SIG-M5 treated with dmso at 0.1 percent for 504 hours (cell line): ENCODE data around the gene SPEN.
"Not testable (repeated sequence)": the region's sequence is repeated elsewhere in the genome, so short reads cannot be mapped to it uniquely, and the experiment has no call there.

Experiments
- DNase-seq: peaks from one replicate; lab custom pipeline; 2025; ENCODE audit not compliant: unreplicated experiment; lab: John Stamatoyannopoulos, UW

Gene SPEN

DNA sequence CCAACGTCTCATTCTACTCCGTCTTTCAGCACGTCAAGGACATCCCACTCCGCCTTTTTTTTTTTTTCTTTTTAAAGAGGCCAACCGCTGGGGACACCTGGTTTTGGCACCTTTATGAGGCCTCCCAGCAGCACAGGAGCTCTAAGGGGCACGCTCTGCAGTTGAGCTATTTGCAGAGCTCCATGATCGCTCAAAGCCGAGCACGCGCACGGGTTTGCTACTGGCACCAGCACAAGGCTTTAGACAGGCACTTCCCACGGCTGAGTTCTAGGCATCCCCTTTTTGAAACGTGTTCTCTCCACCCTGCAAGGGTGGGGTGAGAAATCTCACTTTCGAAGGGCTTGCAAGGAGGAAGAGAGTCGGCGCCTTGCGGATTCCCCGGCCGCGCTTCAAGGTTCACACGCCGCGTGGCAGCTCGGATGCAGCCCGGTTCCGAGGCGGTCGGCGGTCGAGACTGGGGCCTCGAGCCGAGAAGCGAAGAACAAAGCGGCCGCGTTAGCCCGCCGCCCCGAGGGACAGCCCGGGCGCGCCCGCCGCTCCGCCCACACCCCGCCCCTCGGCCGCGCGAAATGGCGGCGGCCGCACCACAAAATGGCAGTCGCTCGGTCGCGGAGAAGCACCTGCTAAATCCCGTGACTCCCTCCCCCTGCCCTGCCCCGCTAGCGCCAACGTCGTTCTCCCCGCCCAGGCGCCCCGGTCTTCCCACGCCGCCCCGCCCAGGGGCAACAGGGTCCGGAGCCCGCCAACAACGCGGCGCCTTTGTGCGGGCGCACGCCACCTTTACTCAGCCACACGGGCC lies 12.9 kb upstream of the SPEN start:
- peak; percentile 89 for DNase-seq

DNA sequence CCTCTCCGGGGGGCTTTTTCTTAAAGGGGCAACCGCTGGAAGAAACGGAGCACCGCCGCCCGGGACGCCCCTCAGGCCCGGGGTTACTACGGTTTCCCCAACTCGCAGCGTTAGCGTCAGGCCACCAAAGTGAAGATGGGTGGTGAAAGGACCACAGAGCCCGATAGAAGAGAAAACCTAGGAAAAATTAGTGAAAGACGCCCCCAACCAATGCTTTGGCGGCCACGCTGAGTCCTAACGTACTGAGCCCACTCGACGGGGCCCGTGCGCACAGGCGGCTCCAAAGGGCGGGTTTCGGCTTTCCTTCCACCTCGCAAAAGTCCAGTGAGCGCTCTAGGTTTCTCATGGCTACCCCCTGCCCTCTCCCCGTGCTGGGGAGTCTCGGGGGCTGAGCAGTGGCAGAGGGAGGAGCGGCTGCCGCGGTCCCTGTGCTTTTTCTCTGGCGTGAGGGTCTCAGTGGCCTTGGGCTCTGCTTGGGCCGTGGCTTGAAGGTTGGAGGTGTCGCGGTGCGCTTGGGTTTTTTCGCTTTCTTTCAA lies 12.2 kb upstream of the SPEN start:
- DNase-seq, result peak; percentile 48

DNA sequence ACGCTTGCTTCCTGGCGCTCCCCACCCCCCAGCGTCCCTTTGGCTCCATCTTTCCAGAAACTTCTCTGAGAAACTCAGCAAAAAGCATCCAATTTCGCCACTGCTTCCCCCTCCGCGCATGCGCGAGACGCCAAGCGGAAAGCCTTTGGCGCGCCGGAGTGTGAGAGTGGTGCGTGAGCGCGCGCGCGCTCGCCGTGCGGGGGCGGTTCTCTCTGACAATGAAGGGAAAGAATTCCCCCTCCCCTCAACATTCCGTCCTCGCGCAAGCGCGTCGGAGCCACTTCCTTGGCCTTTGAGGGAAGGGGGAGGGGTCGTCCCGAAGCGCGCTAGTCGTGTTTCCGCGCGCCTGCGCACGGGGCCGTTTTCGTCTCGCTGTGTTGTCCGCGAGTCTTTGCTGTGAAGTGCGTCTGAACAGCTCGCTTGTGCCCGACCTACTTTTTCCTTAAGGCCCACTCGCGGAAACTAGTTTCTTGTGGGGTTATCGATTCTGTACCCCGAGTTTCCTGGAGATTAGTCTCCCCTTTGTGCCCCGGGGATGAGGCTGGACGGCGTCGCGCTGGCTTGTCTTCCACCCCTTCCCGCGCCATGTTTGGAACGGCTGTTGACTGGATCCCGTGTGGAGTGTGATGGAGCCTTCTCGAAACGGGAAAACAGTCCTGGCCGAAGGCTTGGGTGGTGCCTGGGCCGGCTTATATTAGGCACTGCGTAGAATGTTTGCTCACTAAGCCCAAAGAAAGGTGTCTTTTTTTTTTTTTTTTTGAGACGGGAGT lies 11.6 kb upstream of the SPEN start:
- DNase-seq, result peak; percentile 96

DNA sequence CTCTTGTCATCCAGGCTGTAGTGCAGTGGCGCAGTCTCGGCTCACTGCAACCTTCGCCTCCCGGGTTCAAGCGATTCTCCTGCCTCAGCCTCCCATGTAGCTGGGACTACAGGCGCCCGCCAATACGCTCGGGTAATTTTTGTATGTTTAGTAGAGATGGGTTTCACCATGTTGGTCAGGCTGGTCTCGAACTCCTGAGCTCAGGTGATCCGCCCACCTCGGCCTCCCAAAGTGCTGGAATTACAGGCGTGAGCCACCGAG lies 11.1 kb upstream of the SPEN start:
- DNase-seq, result not testable (repeated sequence)

DNA sequence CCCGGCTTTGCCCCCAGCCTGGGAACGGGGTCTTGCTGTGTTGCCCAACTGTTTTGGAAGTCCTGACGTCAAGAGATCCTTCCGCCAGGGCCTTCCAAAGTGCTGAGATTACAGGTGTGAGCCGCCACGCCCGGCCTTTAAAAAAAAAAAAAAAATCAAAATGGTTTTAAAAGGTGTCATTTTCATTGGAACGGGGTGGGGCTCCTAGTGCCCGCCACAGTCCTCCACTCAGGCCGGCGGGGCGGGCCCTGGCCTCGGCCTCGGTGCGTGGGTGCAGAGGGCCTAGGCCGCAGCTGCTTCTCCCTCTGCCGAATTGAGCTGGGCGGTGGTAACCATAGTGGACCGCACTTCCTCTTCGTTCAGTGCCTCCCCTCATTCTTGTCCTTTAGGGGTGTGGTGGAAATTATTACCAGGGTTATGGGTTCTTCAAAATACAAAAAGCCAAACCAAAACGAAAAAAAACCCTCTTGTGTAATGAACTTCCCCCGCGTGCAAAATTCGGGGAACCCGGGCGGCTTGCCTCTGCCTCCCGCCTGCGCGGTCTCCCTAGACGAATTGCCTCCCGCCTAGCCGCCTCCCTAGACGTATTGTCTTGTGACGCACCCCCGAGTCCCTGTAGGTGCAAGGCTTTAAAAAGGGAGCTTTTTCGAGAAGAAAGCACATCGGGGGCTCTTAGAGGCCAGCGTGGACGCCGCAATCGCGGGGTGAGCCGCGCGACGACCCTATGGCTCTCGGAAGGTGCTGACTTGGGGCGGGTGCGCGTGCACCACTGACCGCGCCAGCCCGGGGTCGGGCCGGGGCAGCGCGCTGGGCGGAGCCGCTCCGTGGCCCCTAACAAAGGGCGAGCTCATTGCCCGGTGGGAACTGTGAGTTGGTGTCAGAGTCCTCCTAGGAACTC lies 10.5 kb upstream of the SPEN start:
- no peak for DNase-seq

DNA sequence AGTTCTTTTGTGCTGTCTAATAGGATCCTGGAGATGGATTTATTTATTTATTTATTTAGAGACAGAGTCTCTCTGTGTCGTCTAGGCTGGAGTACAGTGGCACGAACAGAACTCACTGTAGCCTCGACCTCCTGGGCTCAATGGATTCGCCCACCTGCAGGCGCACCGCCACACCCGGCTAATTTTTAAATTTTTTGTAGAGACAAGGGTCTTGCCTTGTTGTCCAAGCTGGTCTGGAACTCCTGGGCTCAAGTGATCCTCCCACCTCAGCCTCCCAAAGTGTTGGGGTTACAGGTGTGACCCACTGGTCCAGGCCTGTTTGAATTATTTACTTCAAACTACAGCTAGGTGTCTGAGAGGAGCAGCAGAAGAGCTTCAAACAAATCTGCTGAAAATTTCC lies 9.6 kb upstream of the SPEN start:
- no peak for DNase-seq

DNA sequence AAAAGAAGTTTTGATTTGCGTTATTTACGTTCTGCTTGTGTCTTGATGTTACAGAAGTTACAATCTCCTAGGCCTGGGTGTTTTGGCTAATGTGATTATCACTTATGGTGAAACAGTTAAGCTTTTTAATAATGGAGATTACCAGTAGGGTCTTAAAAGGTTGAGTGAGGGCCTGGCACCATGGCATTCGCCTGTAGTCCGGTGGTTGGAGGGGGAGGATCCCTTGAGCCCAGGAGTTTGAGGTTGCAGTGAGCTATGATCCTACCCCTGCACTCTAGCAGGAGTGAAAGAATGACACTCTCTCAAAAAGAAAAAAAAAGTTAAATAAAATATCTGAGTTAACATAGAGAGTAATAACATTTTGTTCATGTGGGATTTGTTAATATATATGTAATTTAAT lies 8.8 kb upstream of the SPEN start:
- no peak for DNase-seq

DNA sequence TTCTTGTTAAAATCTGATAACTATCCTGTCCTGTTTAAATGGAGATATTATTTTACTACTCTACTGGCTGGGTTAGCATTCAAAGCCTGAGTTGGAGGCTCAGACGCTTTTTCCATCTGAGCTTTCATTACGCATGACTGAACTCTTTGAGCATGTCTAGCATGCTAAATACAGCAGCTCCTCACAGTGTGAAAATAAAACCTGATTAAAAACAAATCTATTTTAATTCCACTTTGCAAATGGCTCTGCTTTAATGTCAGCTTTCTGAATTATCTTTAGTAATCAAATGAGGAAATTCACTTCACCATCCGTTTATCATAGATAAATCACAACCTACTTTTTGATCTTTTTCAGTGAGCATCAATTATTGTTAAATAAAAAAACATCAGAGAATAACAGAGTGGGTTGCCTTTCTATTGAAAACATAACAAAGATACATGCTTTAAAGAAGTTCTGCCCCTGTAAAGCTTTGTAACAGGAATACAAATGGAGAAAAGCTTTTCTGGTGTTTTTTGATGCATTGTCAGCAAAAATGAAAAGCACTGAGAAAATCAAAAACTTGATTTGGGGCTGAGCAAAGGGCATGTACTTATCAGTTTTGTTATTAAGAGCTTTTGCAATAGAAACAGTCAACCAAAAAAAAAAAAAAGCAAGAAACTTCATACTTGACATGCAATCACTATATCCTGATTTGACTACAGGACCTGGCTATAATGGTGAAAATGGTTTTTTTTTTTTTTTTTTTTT lies 3.5 kb upstream of the SPEN start:
- no peak for DNase-seq

DNA sequence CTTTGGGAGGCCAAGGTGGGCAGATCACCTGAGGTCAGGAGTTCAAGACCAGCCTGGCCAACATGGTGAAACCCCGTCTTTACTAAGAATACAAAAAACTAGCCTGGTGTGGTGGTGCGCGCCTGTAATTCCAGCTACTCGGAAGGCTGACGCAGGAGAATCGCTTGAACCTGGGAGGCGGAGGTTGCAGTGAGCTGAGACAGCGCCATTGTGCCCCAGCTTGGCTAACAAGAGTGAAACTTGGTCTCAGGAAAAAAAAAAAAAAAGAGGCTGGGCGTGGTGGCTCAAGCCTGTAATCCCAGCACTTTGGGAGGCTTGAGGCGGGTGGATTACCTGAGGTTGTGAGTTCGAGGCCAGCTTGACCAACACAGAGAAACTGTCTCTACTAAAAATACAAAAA lies 1.5 kb upstream of the SPEN start:
- DNase-seq, result not testable (repeated sequence)

DNA sequence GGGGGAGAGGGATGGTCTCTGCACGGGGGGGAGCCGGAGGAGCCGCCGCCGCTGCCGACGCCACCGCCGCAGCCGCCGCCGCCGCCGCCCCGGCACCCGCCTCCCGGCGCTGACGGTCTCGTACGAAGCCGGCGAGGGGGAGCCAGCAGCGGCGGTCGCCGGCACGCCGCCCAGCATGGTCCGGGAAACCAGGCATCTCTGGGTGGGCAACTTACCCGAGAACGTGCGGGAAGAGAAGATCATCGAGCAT lies 311 bp downstream of the SPEN start:
- DNase-seq, result no peak

DNA sequence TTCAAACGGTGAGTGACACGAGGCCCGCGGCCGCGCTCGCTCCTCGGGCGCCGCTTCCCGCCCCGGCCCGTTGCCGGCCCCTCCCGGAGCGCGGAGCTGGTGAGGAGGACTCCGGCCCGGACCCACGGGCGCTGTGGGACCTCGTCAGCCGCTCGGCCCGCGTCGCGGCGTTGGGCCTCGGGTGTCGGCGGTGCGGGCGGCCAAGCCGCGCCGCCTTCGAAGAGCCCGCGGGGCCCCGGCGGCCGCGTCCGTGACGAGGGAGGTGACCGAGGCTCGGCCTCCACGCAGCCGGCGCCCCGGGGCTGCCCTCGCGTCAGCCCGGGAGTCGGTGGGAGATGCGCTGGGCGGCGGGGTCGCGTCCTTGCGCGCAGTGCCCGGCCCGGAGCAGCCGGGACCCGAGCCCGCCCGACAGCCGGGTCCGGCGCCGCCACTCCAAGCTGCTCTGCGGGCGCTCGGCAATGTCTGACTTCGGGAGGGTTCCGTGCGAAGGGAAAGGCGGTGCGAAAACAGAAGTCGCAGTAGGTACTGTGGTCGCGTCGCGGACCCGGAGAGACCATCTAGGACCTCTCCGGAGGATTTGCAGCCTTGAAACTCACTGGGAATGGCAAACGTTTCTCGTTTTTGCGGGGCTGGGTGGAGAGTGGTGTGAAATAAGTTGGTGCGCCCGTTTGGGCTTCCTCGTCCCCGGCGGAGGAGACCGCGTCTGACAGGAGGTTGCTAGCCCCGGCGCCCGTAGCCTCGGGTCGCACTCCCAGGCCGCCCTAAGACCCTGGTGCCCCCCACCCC lies 829 bp downstream of the SPEN start:
- peak; percentile 18 for DNase-seq

DNA sequence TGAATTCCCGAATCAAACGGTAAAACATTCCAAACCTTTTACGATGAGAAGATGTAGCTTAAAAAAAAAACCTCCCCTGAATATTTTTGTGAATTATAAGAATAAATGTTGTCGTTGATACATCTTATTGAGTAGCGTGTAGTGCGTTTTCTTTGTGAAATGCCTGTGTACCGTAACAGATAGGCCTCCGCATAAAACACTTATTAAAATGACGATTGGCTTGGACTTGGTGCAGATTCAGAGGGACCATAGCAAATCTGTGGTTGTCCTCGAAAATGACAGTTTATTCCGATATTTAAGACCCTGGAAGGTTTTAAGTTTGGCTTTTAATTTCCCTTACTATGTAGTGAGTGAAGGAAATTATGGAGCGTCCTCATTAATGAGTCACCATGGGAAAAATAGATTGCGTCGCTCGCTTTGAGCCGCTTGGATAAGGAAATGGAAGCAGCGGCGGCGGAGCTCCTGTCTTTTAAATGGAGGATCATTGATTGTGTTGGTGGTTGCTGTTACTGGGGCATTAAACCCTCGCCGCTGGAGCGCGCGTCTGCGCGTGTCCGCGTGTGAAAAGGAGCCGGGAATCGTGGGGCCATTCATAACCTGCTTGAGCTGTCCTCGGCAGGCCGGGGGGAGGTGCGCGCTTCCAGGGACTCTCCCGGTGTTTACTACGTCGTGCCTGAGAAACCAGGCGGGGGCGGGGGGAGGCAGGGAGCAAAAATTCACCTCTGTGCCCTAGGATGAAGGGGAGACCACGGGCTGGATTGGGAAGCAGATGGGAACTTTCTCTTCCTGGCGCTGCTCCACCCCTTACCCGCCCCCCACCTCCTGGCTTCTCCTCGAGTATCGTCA lies 1.6 kb downstream of the SPEN start:
- DNase-seq, result peak; percentile 77

DNA sequence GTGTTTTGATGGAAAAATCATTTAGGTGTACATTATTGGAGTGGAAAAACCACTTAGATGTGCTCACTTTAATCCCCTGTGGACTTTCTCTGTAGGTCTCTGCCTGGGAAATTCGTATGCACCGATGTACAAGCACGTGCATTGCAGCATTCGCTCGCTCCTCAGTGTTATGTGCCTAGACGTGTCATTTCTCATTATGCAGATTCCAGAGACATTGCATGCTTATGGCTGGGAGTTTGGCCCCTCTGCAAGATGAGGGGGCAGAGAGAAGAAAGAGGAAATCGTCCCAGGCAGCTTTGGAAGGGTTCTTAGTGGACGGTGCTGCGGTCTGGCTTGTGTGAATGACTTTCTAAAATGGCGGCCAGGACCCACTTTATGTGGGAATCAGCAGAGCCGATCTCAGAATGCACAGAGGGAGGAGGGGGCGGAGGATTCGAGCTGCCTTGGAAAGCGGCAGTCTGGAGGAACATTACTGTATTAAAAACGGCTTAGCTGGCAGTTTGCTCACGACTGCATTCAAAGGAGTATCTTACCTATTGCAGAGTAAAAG lies 2.3 kb downstream of the SPEN start:
- DNase-seq, result peak; percentile 79

DNA sequence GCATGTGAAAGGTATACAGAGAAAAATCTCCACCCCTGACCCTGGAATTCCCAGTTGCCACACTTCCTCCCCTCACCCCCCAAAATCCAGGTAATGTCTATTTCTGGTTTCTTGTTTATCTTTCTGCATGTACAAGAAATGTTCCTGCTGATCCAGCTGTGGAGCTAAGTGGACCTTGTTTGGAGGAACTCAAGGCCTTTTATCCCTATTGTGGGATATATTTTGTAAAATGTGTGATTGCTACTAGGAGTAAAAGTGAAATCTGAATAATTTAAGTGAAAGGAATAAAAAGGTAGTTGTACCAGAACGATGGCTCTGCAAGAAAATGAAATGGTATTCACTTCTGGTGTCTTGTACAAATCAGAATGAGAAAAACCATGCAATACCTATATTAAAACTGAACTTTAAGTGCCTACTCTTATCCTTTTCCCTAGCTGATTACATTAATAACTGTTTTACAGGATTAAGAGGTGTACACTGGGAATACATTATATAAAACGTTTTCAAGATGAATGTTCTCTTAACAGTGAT lies 3.0 kb downstream of the SPEN start:
- DNase-seq, result no peak

DNA sequence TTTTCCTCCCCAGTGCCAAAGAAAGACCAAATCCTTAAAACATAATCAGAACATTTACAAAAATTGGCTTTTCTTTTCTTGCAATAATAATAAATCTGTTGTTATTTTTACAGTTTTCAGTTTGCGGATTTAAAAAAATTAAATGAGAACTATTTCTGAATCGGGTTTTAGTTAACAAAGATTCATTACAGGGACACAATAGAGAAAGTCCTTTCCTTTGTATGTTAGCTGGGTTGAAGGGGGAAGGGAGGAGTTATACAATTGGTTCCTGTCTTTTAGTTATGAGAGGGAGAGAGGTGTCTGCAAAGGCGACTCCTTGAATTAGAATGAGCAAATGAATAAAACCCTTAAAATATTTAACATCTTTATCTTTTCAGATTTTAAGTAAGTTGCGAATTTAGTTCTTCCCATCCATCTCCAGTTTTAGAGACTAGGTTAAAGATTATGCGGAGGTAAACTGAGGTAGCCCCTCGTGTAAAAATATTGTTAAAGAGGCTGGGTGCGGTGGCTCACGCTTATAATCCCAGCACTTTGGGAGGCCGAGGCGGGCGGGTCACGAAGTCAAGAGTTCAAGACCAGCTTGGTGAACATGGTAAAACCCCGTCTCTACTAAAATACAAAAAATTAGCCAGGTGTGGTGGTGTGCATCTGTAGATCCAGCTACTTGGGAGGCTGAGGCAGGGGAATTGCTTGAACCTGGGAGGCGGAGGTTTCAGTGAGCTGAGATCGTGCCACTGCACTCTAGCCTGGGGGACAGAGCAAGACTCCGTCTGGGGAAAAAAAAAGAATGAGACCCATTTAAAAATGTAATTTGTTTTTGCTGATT lies 3.9 kb downstream of the SPEN start:
- DNase-seq, result no peak

DNA sequence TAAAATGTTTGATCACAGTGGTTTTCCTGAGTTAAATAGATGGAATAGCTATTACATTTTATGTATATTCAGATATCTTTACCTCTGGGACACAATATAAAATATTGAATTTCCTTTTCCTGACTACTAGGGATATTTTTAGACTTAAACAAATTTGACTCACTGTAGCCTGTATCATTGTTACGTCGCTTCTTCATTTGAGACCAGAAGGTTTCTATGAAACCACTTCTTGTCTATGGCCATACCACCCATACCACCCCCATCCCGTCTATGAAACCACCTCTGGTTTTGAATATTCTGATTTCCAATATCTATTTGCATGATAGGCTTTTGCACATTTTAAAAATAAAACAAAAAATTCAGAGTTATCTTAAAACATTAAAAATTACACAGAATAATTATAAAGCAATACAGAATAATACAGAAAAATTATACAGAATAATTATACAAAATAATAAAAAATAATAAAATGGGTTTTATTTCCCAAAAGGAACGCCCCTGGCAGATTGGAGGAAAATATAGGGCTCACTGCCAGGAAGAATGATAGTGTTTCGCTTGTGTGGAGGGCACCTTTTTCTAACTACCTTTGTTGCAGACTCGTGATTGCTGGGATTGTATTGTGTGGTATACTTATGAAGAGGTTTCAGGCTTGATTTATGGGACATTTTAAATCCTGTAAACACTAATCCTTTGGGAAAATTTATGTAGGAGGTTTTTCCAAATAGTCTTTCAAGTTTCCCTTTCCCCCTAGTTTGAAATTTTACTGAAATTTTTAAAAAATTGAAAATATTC lies 4.7 kb downstream of the SPEN start:
- DNase-seq, result no peak

DNA sequence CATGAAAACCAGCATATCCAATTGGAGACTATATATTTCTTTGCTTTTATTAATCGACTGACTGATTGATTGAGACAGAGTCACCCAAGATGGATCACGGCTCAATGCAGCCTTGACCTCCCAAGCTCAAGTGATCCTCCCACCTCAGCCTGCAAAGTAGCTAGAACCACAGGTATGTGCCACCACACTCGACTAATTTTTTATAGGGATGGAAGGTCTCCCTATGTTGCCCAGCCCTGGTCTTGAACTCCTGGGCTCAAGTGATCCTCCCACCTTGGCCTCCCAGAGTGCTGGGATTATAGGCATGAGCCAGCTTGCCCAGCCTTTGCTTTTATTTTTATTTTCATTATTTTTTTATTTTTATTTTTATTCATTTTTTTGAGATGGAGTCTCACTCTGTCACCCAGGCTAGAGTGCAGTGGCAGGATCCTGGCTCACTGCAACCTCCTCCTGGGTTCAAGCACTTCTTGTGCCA lies 5.4 kb downstream of the SPEN start:
- no peak for DNase-seq
